Right lung (tissue), 10 donors: ENCODE measurements around the gene C17orf67. TPM values are rescaled to one million over a fixed set of nuclear protein-coding genes. Genes with fewer than 3 reads are reported as not detected.

Source experiments
- DNase-seq, 2 donors: peaks; one replicate each; pipeline ENCODE4 v3.0.0-alpha.2; 2013
- long read RNA-seq, 8 donors: transcript quantifications; one replicate each; lab custom pipeline, GENCODE V29; 2026
- polyA plus RNA-seq, 5 donors: library from polyadenylated mRNA; unstranded; fragments of 120-200 nt; gene quantifications; one replicate each; pipeline versions ENCODE4 v1.2.1 to v1.2.3, GENCODE V29; 2013; ENCODE audit warnings: inconsistent platforms in 1 of 5, low replicate concordance in 1 of 5; ENCODE audit not compliant: insufficient read length in 5 of 5, insufficient read depth in 1 of 5

The C17orf67 gene, protein sequence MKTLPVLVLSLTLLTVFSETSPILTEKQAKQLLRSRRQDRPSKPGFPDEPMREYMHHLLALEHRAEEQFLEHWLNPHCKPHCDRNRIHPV
- 1 to 10 TPM; 2.6 to 5.3 (median 3.3) TPM for polyA plus RNA-seq
- long read RNA-seq, donor 1: 0 reads
- long read RNA-seq, donor 2: 0 reads
- long read RNA-seq, donor 3, partial matches to known transcripts: 13 of 13 reads
- long read RNA-seq, donor 3, other reads (novel, unspliced or antisense): 0 of 13 reads
- long read RNA-seq, donor 4: 0 reads
- long read RNA-seq, donor 5, partial matches to known transcripts: 6 of 6 reads
- long read RNA-seq, donor 5, other reads (novel, unspliced or antisense): 0 of 6 reads
- long read RNA-seq, donor 6: 0 reads
- long read RNA-seq, donor 7: 0 reads
- long read RNA-seq, donor 8: 0 reads

- peak; percentile 92 for DNase-seq
These were observed at the start of gene C17orf67, which contains the start of gene DGKE for GRCh38 chr17:56833809-56834379. TSS of gene C17orf67 (minus strand) at chr17:56833920. CDS start at chr17:56815810, 18,110 bp downstream. TSS of gene DGKE (plus strand) at chr17:56834151. CDS start at chr17:56834796, 645 bp downstream.

DNA sequence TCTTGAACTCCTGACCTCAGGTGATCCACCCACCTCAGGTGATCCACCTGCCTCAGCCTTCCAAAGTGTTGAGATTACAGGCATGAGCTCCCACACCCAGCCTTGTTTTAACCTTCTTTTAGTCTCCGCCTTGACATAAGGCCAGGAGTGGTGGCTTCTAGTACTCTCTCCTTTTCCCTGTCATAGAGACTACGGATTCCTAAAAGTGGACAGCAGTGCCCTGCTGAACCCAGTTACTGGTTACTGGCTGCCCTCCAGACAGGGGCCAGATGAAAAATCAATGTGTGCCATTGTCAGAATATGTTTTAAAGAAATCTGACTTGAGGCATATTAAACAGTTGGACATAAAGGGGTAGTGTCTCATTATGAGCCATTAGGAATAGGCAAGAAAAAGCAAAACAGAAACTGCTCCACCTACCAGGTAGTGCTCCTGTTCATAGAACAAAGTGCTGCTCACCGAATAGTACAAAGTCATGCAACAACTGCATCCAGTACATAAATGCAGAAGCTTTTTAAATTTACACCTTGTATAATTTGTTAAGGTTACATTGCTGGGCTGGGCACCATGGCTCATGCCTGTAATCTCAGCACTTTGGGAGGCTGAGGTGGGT lies 48.1 kb upstream of the C17orf67 start:
- no peak for DNase-seq

GRCh38 chr17:56880571-56880970 lies 46.9 kb upstream of the C17orf67 start:
- no peak for DNase-seq

- no peak for DNase-seq
These were observed 46.4 kb upstream of the C17orf67 start for GRCh38 chr17:56880133-56880532.

- no peak for DNase-seq
These were observed 45.6 kb upstream of the C17orf67 start for GRCh38 chr17:56879280-56879679.

GRCh38 chr17:56876766-56877179 lies 43.1 kb upstream of the C17orf67 start:
- DNase-seq: no peak

DNA sequence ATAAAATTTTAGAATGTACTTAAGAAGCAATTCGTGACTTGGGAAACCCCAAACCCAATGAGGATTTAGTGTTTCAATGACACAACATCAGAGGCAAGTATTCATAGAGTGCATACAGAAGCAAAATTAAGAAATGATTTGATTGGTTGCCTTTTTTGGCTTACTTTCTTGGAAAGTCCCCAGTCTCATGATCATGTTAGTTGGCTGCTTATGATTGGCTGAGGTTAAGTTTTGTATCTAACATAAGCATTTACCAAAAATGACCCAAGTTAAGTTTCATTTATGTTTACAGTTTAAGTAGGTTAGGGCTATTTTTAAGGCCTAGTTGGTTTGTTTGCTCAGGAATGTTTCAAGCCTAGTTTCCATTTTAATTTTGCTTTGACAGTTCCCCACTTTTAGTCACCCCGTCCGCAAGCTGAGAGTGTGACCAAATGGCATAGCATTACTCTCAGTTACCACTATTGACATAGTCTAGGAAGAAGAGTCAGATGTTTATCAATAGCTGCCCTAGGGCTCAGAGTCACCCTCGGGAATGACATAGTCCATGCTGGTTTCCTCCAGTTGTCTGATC lies 36.4 kb upstream of the C17orf67 start:
- DNase-seq: no peak

- no peak for DNase-seq
These were observed 35.0 kb upstream of the C17orf67 start for GRCh38 chr17:56868716-56869115.

- no peak for DNase-seq
These were observed 34.2 kb upstream of the C17orf67 start for GRCh38 chr17:56867948-56868376.

DNA sequence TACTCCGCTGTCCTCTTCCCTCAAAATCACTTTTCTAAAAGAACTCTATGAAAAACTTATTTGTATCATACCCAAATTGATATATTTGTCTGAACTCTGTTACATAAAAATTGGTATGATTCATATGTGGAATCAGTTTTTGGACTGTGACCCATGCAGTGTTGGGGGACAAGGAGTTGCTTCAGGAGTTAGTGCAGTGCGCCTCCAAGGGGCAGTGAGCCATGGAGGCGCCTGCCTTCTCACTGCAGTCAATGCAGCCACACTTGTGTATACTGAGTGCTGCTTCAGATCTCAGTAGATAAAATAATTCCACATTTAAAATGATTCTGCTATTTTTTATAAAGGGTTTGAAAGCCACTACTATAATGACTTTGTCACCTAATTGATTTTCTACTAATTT lies 32.8 kb upstream of the C17orf67 start:
- no peak for DNase-seq

DNA sequence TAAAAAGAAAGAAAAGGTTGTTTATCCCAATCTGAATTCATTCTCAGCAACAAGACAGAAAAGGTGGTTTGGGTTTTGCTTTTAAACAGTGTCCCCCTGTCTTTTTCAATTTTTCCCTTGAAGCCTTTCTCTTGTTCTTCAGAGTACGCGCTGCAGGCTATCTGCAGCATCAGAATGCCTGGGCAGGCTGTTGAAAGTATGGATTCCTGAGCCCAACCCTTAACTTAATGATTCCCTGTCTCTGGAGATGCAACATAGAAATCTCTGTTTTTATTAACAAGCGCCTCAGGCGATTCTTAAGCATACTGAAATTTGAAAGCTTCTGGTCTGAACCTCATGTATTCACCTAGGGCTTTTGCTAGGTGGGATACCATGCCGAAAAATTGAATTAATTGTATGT lies 32.4 kb upstream of the C17orf67 start:
- DNase-seq: no peak

DNA sequence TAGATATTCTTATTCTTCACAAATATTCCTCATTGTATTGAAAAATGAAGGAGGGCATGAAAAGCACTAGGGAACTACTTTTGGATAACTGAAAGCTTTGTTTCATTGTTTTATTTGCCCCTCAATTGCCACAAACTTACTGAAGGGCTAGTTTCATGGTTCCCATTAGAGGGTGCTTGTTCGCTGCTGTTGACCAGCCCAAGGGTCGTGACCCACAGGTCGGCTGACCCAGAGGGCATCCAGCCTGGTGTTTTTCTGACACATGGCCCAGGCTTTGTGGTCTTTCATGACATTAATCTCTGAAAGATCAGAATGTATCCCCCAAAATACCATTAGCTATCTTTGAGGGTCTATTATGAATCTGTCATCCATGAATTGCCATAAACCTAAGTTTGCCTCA lies 30.3 kb upstream of the C17orf67 start:
- no peak for DNase-seq

DNA sequence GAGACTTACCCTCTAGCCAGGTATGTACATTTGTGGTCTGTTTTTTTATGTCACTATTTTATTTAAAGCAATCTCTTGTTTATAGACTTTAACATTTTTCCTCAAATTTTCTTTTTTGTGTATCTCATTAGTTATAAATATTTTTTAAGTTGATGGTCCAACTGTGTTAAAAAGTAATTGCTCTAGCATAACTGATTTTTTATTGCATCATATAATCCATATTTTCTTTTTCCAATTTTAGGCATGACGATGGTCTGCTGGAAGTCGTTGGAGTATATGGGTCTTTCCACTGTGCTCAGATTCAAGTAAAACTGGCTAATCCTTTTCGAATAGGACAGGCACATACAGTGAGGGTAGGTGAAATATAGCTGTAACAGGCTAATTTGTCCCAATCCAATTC lies 28.2 kb upstream of the C17orf67 start:
- no peak for DNase-seq

GRCh38 chr17:56851008-56851407 lies 17.3 kb upstream of the C17orf67 start:
- DNase-seq: no peak

GRCh38 chr17:56850591-56850990 lies 16.9 kb upstream of the C17orf67 start:
- no peak for DNase-seq

- no peak for DNase-seq
These were observed 15.4 kb upstream of the C17orf67 start for GRCh38 chr17:56849131-56849530.

- no peak for DNase-seq
These were observed 13.4 kb upstream of the C17orf67 start for GRCh38 chr17:56847106-56847505.

GRCh38 chr17:56845934-56846333 lies 12.2 kb upstream of the C17orf67 start:
- DNase-seq: no peak

DNA sequence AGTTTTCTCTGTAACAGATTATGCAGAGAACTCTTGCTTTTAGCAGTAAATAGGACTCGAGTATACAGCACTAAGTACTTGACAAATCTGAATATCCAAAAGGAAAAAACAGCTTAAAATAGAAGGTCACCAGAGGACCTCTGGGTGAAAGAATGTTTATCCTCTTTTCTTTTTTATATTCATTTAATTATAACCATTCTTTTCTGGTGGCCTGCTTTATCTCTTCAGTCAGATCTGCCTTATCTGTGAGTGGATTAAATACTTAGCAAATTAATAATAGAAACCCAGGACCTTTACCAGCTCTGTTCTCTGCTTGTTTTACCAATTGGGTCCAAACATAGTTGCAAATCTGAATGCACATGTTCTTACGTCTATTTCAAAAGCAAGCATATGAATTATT lies 8.9 kb upstream of the C17orf67 start:
- DNase-seq: no peak

DNA sequence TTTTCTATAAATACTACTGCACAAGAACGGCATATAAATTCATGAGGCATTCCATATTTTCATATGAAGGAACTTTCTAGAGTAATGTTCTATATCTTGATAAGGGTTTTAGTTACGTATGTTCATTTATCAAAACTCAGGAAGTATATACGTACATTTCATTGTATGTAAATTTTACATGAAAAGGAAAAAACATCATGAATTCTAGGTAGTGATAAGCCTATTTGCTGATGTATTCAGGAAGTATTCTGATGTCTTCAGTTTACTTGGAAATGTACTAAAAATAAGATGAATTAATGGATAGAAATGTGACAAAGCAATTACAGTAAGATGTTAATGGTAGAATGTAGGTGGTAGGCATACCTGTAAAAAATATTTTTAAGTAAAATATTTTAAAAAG lies 5.0 kb upstream of the C17orf67 start:
- no peak for DNase-seq

DNA sequence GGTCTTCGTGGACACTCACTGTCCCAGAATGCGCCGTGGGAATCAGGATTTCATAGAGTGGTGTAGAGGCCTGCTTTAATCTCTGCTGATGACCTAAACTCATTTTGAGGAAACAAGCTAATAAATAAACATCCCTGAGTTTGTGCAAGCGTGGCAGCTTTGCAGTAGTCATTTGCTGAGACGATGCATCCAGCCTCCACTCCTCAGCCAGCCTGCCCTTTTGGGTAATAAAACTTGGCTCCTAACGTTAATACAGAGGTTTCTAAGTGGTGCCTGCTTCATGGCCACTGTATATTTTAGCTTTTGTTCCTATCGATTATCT lies 1.5 kb upstream of the C17orf67 start:
- DNase-seq: no peak
